NCI-H1694 treated with DMSO at 0.1 percent for 48 hours (cell line): ENCODE data around the gene AGBL3.

ENCODE experiments used
- DNase-seq: peaks from one replicate; lab custom pipeline; 2025; lab: John Stamatoyannopoulos, UW

The AGBL3 gene

DNA sequence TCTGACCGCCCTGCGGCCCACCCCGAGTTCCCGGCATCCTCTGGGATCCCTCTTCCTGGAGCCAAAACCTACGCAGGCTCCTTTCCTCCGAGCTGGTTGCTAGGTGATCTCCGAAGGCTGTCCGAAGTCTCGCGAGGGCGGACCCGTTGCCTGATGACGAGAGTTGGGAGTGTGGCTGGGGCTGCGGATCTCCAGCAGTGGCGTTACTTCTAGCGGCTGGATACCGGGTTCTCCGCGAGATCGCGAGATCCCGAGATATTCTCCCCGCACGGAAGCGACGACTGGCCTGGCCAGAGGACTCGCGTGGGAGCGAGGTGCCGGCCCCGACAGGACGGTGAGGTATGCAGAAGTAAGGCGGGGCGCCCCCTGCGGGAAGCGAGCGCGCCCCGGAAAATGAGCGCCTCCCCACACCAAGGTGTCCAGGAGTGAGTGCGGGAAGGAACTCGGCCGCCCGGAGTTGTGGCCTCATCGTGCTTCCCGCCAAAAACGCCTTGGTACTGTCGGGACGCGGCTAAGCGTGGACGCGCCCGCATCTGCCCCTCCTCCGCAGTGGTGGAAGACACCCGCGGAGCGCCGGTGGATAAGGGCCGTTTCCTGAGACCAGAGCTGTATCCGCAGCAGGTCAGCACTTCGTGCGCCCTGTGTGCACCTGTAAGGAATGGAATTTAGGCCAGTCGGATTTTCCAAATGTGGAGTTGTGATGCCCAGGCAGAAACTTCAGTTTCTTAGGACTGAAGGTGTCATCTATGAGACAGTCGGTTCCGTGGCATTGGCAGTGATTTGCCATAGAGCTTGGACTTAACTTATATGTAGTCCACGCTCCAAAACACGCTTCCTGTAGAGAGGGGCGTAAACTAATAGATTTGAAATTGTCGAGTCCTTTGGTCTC, at the start of gene AGBL3:
Gene AGBL3 (plus strand): TSS at position 146 of the 889 bp plus-strand sequence. CDS start 1,426 bp downstream, outside the sequence.
- DNase-seq: peak; percentile 94

DNA sequence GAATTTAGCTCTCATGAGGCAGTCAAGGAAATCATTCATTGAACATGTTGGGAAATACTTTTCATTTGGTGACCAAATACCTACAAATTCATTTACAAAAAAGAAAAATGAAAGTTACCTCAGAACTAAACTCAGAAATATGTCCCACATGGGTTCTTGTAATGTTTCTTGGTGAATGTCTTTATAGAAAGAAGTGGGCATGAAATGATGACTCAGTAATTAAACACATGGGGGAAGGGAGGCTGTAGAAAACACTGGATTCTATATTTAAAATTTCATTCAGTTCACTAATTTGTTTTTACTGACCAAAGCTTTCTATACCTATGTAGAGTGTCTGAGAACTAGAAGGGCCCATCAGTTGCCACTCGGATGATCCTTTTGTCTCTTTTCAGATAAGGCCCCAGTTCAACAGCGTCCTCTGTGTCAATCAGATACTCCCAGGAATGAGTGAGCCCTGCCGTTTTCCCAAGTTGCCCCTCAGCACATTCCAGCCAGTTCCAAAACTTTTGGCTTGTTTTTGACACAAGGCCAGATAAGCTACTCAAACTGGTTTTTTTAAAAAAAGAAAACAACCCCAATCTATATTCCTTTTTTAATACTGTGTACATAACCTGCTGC, 49.3 kb upstream of the AGBL3 start:
- DNase-seq: no peak

- DNase-seq: no peak
These were observed 48.2 kb upstream of the AGBL3 start for GRCh38 chr7:134938141-134938540.

DNA sequence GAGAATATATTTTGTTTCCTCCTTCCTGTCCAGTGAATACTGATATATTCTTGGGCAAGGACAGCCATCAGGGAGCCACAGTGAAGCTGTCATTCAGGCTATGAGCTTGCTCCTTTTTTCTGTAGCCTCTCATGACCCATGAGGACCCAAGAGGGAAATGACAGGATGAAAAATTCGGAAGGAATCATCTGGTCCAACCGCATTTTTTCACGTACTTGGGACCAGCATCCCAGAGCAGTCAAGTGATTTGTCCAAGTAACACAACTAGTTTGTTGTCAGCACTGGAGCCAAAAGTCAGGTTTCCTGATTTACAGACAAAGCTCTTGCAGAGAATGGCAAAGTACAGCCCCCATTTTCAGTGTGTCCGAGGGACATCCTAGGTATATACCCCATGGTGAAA, 47.2 kb upstream of the AGBL3 start:
- no peak for DNase-seq

- no peak for DNase-seq
These were observed 45.6 kb upstream of the AGBL3 start for GRCh38 chr7:134940729-134941128.

- DNase-seq: no peak
These were observed 45.0 kb upstream of the AGBL3 start for GRCh38 chr7:134941185-134941900.

DNA sequence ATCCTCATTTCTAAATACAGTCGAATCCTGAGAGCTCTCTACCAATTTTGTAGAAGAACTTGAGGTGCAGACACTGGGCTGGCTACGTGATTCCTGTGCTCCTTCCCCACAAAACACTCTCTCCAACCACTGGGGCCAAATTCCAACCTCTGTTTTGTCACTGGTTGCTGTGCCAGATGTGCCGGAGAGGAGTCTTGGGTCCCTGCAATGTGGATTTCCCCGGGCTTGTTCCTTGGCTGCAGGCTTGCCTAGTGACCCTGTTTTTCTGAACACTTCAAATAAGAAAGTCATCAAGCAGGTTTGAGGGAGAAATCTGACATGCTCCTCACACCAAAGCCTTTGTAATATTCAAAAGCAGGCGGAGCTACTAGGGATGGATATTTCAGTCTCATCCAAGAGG, 44.4 kb upstream of the AGBL3 start:
- no peak for DNase-seq

GRCh38 chr7:134942690-134943466, 43.4 kb upstream of the AGBL3 start:
- no peak for DNase-seq

GRCh38 chr7:134943785-134944400, 42.4 kb upstream of the AGBL3 start:
- peak; percentile 33 for DNase-seq

- no peak for DNase-seq
These were observed 40.6 kb upstream of the AGBL3 start for GRCh38 chr7:134945691-134946090.

DNA sequence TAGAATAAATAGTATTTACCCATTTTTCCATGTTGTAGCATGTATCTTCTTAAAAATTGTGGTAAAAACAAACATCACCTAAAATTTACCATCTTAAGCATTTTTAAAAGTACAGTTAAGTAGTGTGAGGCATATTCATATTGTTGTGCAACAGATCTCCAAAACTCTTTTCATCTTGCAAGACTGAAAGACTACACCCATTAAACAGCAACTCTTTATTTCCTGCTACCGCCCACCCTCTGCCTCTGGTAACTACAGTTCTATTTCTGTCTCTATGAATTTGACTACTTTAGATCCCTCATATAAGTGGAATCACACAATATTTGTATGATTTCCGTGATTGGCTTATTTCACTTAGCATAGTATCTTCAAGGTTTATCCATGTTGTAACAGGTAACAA, 40.0 kb upstream of the AGBL3 start:
- DNase-seq: no peak

DNA sequence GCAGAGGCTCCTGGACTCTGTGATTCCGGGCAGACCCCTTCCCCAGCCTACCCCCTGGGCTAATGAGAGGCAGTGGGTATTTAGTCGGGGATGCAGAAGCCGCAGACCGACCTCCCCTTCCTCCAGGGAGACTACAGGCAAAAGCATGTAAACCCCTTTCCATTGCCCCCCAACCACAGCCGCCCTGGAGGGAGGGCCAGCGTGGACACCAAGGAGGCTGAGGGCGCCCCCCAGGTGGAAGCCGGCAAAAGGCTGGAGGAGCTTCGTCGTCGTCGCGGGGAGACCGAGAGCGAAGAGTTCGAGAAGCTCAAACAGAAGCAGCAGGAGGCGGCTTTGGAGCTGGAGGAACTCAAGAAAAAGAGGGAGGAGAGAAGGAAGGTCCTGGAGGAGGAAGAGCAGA, 39.0 kb upstream of the AGBL3 start:
- DNase-seq: no peak

GRCh38 chr7:134947831-134948230, 38.5 kb upstream of the AGBL3 start:
- DNase-seq: no peak

GRCh38 chr7:134948246-134948645, 38.1 kb upstream of the AGBL3 start:
- no peak for DNase-seq

GRCh38 chr7:134948736-134949135, 37.6 kb upstream of the AGBL3 start:
- DNase-seq: no peak

GRCh38 chr7:134949171-134949570, 37.1 kb upstream of the AGBL3 start:
- DNase-seq: no peak

- peak; percentile 34 for DNase-seq
These were observed 31.9 kb upstream of the AGBL3 start for GRCh38 chr7:134954197-134955082.

DNA sequence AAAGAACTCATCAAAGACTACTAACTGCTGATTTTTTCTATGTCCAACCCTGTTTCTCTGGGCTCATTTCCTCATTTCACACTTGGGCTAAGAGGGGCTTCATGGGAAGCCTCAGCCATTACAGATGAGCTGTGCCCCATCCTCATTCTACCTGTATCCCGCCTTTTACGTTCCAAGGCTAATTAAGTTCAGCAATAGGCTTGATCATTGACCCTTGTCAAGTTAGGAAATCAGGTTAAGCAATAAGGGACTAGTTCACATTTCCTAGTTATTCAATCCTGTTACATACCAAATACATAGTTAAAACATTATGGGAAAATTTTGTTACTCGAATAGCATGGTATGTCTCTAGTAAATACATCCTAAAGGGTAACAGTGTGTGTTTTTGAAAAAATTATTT, 29.3 kb upstream of the AGBL3 start:
- DNase-seq: no peak

DNA sequence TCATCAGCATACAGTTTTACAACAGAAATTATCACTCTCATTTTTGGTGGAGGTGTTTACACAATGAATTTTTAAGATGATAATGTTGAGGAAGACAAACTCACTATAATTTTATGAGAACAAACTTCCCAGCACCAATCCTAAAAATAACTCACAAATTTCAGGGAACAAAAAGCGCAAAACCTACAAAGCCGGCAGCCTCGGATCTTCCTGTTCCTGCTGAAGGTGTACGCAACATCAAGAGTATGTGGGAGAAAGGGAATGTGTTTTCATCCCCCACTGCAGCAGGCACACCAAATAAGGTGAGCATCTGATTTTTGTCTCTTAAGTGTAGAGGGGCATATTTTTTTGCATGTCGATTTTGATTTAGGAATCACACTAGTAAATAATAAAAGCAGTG, 26.5 kb upstream of the AGBL3 start:
- no peak for DNase-seq

DNA sequence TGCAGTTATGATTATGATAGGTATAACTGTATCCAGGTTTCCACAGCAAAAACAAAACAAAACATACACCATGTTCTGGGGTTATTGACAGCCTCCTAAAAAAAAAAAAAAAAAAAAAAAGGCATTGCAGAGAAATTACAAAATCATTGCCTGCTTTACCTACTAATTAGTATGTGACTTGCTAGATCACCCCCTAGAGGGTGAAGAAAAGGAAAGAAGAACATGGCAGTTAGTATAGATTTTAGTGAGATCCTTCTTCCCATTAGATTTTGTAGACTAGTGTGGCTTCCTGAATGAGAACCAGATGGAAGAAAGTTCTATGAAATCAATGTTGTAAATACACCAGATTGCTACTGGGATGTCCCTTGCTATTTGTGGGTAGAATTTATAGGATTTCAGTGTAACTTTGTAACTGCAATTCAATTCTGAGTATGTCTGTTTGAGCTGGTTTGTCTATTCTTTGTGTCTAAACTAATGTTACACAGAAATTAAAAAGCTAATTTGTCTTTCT, 24.0 kb upstream of the AGBL3 start:
- DNase-seq: no peak
